ENCODE measurements around the gene MSH6. TPM values are rescaled to one million over a fixed set of nuclear protein-coding genes. Genes with fewer than 3 reads are reported as not detected.

MSH6 gene
- polyA plus RNA-seq, 1 donor from 2014 or later = 60.3 TPM

DNA sequence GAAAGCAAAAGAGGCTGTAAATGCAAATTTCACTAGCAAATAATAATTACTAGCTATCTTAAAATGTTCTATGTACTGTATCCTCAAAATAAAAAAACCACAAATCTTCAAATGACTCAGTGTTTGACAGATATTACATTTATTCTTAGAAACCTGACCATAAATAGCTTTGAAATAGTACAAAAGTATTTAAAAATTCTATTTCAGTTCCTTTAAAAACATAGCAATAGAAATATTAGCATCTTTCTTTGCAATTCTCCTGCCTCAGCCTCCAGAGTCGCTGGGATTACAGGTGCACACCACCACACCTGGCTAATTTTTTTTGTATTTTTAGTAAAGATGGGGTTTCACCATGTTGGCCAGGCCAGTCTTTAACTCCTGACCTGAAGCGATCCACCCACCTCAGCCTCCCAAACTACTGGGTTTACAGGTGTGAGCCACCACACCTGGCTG is 50.6 kb downstream of the MSH6 start:
- Histone ChIP-seq H3K9me3 (ENCODE audit: low read length) (no peaks in the 10 kb centered on the region), H3K9me2 (ENCODE audit: insufficient read depth, low read length) (no peaks in the 10 kb centered on the region), H3K4me2 (ENCODE audit: low read length) (no peak overlapping the region), H3F3A (ENCODE audit: insufficient read depth, low read length, poor library complexity, severe bottlenecking) (no peaks in the 10 kb centered on the region), H3K27ac (ENCODE audit: low read length) (no peak overlapping the region), H4K20me1 (ENCODE audit: insufficient read depth) (no peaks in the 10 kb centered on the region), H2AFZ (ENCODE audit: low read depth, low read length) (no peak overlapping the region), H3K79me2 (replicated peaks; ENCODE audit: insufficient read depth, low read length) (no peaks in the 10 kb centered on the region), H3K4me3 (ENCODE audit: low read length) (no peak overlapping the region), H3K9ac (ENCODE audit: low read length) (no peak overlapping the region), H3K36me3 (ENCODE audit: insufficient read depth, low read length) (peaks cover 5% of the 10 kb centered on the region), H3K27me3 (ENCODE audit: insufficient read depth, low read depth, low read length) (no peaks in the 10 kb centered on the region)
- TF ChIP-seq, protein P1, sequence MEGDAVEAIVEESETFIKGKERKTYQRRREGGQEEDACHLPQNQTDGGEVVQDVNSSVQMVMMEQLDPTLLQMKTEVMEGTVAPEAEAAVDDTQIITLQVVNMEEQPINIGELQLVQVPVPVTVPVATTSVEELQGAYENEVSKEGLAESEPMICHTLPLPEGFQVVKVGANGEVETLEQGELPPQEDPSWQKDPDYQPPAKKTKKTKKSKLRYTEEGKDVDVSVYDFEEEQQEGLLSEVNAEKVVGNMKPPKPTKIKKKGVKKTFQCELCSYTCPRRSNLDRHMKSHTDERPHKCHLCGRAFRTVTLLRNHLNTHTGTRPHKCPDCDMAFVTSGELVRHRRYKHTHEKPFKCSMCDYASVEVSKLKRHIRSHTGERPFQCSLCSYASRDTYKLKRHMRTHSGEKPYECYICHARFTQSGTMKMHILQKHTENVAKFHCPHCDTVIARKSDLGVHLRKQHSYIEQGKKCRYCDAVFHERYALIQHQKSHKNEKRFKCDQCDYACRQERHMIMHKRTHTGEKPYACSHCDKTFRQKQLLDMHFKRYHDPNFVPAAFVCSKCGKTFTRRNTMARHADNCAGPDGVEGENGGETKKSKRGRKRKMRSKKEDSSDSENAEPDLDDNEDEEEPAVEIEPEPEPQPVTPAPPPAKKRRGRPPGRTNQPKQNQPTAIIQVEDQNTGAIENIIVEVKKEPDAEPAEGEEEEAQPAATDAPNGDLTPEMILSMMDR (IDR thresholded peaks at IDR 0.05; ENCODE audit: poor library complexity, severe bottlenecking) = no peak
- TF ChIP-seq SMC3 (conservative IDR thresholded peaks at IDR 0.05; ENCODE audit: poor library complexity) = no peak

DNA sequence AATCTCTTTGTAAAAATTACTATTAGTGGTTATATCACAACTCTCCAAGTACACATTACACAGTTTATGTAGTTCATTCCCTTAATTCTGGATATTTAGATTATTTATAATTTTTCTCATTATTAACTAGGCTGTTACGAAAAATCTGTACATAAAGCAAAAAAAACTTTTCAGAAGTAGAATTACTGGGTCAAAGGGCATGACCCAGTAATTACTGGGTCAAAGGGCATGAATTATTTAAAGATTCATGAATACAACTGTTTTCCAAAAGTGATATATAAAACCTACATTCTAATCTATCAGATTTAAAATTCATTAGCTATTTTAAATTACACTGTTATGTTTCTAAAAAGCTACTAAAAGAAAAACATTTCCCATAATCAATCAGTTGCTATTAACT is 55.3 kb downstream of the MSH6 start:
- H3K4me2 ChIP-seq (ENCODE audit: low read length) = no peak overlapping the region
- H4K20me1 ChIP-seq (ENCODE audit: insufficient read depth) = peaks cover 3% of the 10 kb centered on the region
- no peak for TF ChIP-seq RAD21 (conservative IDR thresholded peaks at IDR 0.05)
- no peak for TF ChIP-seq EP300 (conservative IDR thresholded peaks at IDR 0.05; ENCODE audit: poor library complexity, severe bottlenecking)
- no peak for TF ChIP-seq POLR2AphosphoS5 (IDR thresholded peaks at IDR 0.05)
- TF ChIP-seq MXI1 (conservative IDR thresholded peaks at IDR 0.05; ENCODE audit: poor library complexity, severe bottlenecking) = no peak
- TF ChIP-seq, protein P1 (IDR thresholded peaks at IDR 0.05; ENCODE audit: poor library complexity, severe bottlenecking) = no peak
- TF ChIP-seq TAF1 (IDR thresholded peaks at IDR 0.05; ENCODE audit: low read depth) = no peak
- TF ChIP-seq, protein P2, sequence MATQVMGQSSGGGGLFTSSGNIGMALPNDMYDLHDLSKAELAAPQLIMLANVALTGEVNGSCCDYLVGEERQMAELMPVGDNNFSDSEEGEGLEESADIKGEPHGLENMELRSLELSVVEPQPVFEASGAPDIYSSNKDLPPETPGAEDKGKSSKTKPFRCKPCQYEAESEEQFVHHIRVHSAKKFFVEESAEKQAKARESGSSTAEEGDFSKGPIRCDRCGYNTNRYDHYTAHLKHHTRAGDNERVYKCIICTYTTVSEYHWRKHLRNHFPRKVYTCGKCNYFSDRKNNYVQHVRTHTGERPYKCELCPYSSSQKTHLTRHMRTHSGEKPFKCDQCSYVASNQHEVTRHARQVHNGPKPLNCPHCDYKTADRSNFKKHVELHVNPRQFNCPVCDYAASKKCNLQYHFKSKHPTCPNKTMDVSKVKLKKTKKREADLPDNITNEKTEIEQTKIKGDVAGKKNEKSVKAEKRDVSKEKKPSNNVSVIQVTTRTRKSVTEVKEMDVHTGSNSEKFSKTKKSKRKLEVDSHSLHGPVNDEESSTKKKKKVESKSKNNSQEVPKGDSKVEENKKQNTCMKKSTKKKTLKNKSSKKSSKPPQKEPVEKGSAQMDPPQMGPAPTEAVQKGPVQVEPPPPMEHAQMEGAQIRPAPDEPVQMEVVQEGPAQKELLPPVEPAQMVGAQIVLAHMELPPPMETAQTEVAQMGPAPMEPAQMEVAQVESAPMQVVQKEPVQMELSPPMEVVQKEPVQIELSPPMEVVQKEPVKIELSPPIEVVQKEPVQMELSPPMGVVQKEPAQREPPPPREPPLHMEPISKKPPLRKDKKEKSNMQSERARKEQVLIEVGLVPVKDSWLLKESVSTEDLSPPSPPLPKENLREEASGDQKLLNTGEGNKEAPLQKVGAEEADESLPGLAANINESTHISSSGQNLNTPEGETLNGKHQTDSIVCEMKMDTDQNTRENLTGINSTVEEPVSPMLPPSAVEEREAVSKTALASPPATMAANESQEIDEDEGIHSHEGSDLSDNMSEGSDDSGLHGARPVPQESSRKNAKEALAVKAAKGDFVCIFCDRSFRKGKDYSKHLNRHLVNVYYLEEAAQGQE (IDR thresholded peaks at IDR 0.05; ENCODE audit: borderline replicate concordance) = no peak
- TF ChIP-seq SMC3 (conservative IDR thresholded peaks at IDR 0.05; ENCODE audit: poor library complexity) = no peak
- no peak for TF ChIP-seq EZH2 (IDR thresholded peaks at IDR 0.05; ENCODE audit: borderline replicate concordance, insufficient read depth, low read length, poor library complexity, severe bottlenecking)
- H2AFZ ChIP-seq (ENCODE audit: low read depth, low read length) = no peak overlapping the region
- H3K36me3 ChIP-seq (ENCODE audit: insufficient read depth, low read length) = peaks cover 8% of the 10 kb centered on the region
- no peak overlapping the region for H3K9ac ChIP-seq (ENCODE audit: low read length)
- H3K9me3 ChIP-seq (ENCODE audit: low read length) = no peaks in the 10 kb centered on the region
- no peaks in the 10 kb centered on the region for H3F3A ChIP-seq (ENCODE audit: insufficient read depth, low read length, poor library complexity, severe bottlenecking)
- H3K27me3 ChIP-seq (ENCODE audit: insufficient read depth, low read depth, low read length) = no peaks in the 10 kb centered on the region
- H3K9me2 ChIP-seq (ENCODE audit: insufficient read depth, low read length) = no peaks in the 10 kb centered on the region
- no peak overlapping the region for H3K27ac ChIP-seq (ENCODE audit: low read length)
- H3K79me2 ChIP-seq (replicated peaks; ENCODE audit: insufficient read depth, low read length) = peaks cover 27% of the 10 kb centered on the region
- H3K4me3 ChIP-seq (ENCODE audit: low read length) = no peak overlapping the region

Measured in neural cell (in vitro differentiated cells).